HEK293 (cell line): ENCODE results near the gene DPEP2.
"Not testable (repeated sequence)": the region's sequence is repeated elsewhere in the genome, so short reads cannot be mapped to it uniquely, and the experiment has no call there.

Source experiments
- CTCF ChIA-PET: fragments of 350-600 bp; formaldehyde crosslinking; extraction: SDS; loops from one replicate; lab custom pipeline; 2021; ENCODE audit warnings: antibody characterized with exemption; lab: Yijun Ruan, JAX
- POLR2A ChIA-PET: fragments of 300-600 bp; formaldehyde crosslinking; extraction: SDS; loops from one replicate; lab custom pipeline; 2020; ENCODE audit warnings: antibody characterized with exemption, inconsistent platforms; lab: Yijun Ruan, JAX
- H3K27ac ChIP-seq: fragments of 200-500 bp; sonication (Bioruptor generic); 2 replicates; pipeline ENCODE4 v1.5.1; 2014; ENCODE audit warnings: low read depth, low read length, control low read depth, inconsistent platforms; ENCODE audit errors: extremely low read depth
- H3K36me3 ChIP-seq, 2 experiments: fragments of 200-500 bp in 1 of 2; sonication (Bioruptor generic) in 1 of 2; 1 replicate in 1 of 2; 2 replicates in 1 of 2; pipeline ENCODE4 v1.5.1; 2014 to 2017; ENCODE audit warnings: inconsistent platforms in 2 of 2, low read length in 2 of 2; ENCODE audit not compliant: control insufficient read depth in 2 of 2, insufficient read depth in 1 of 2
- H3K4me1 ChIP-seq: fragments of 200-500 bp; sonication (Bioruptor generic); 2 replicates; pipeline ENCODE4 v1.5.1; 2014; ENCODE audit warnings: mild to moderate bottlenecking, low read length, inconsistent platforms; ENCODE audit not compliant: control insufficient read depth, insufficient read depth
- H3K4me3 ChIP-seq: 2 replicates; pipeline ENCODE4 v1.5.1; 2011; ENCODE audit warnings: low read depth, mild to moderate bottlenecking, control low read depth, low read length, moderate library complexity
- H3K9me3 ChIP-seq: fragments of 200-500 bp; sonication (Bioruptor generic); 2 replicates; pipeline ENCODE4 v1.5.1; 2014; ENCODE audit warnings: low read depth, low read length, inconsistent platforms; ENCODE audit not compliant: control insufficient read depth, insufficient read depth
- EGR2 ChIP-seq: fragments of 450-650 bp; formaldehyde crosslinking; IDR thresholded peaks from 2 replicates; pipeline ENCODE4 v1.5.1; 2016; ENCODE audit warnings: low read depth, missing biosample characterization, missing genetic modification characterization
- GLIS2 ChIP-seq: fragments of 450-650 bp; formaldehyde crosslinking; IDR thresholded peaks from 2 replicates; pipeline ENCODE4 v1.5.1; 2016; ENCODE audit warnings: missing biosample characterization, missing genetic modification characterization
- PBX3 ChIP-seq: sonication (generic); formaldehyde crosslinking; IDR thresholded peaks from 2 replicates; pipeline ENCODE4 v1.8.1; 2022; ENCODE audit warnings: mild to moderate bottlenecking, moderate library complexity, missing genetic modification reagents
- PRDM10 ChIP-seq: fragments of 450-650 bp; formaldehyde crosslinking; IDR thresholded peaks from 2 replicates; pipeline ENCODE4 v1.5.1; 2016; ENCODE audit warnings: missing biosample characterization, missing genetic modification characterization
- ZFHX2 ChIP-seq: fragments of 450-650 bp; formaldehyde crosslinking; conservative IDR thresholded peaks from 2 replicates; pipeline ENCODE4 v1.5.1; 2016; ENCODE audit warnings: missing biosample characterization, missing genetic modification characterization
- ZNF121 ChIP-seq: fragments of 450-650 bp; formaldehyde crosslinking; IDR thresholded peaks from 2 replicates; pipeline ENCODE4 v1.5.1; 2016; ENCODE audit warnings: missing biosample characterization, missing genetic modification characterization
- ZNF362 ChIP-seq: fragments of 450-650 bp; formaldehyde crosslinking; IDR thresholded peaks from 2 replicates; pipeline ENCODE4 v1.5.1; 2016; ENCODE audit warnings: missing biosample characterization, missing genetic modification characterization

Gene DPEP2

DNA sequence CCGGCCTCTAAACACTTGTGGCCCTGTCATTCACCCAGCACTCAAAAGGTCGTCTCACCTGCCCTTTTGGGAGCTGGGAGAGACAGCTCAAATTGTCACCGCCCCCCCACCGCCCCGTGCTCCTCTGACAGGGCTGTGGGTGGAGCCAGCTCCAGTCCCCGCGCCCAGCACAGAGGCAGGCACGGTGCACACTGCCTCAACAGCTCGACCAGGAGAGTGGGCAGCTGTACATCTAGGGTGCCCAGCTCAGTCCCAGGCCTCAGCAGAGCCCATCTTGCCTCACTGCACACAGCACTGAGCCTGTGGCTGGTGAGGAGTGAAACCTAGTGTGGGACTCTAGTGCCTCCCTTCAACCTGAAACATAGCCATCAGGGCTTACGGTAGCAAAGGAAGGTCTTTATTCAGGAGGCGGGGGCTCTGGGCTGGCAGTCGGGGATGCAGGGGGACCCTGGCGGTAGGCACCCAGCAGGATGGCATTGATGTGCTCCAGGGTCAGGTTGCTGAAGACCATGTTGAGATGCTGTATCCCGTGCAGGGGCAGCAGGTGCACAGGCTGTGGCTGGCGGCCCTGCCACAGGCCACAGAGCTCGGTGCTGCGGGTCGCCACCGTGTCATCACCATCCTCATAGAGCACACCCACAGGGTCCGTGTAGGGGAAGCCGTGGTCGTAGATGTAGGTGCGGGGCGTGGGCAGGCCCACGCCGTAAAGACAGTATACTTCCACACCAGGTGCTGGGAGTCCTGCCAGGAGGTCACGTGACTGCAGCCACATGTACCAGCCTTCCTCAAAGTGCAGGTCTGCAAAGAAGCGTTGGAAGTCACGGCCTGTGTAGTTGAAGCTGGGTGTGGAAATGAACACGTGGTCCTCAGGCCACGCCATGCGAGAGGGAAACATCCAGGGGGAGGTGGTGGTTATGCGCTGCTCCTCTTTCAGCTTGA, 59.5 kb downstream of the DPEP2 start:
- POLR2A ChIA-PET, result interaction anchor here (0.6 kb wide), 1 partner anchor 388 kb away, joined by 7 read pairs; no protein-coding TSS in a partner anchor
- H3K27ac ChIP-seq, result no peak overlapping the region
- CTCF ChIA-PET, result interaction anchor here (0.7 to 1.2 kb wide), 4 partner anchors 11 to 95 kb away, joined by 3 to 5 read pairs (median 3); no protein-coding TSS in a partner anchor
- no peaks in the 10 kb centered on the region for H3K4me1 ChIP-seq
- peaks cover 0 to 40% of the 10 kb centered on the region in 2 experiments; a peak in 2 of 3 replicates for H3K36me3 ChIP-seq
- H3K9me3 ChIP-seq, result no peaks in the 10 kb centered on the region
- TF ChIP-seq EGR2, result peak; percentile 79
- TF ChIP-seq PBX3, result peak; percentile 27; the same call in 1 of the 2 replicates
- TF ChIP-seq ZFHX2 (tag by site-specific recombination), result peak; percentile 75
- no peak for TF ChIP-seq GLIS2 (tag by site-specific recombination)
- TF ChIP-seq, all 188 proteins: peak for 3
- no peak overlapping the region for H3K4me3 ChIP-seq

DNA sequence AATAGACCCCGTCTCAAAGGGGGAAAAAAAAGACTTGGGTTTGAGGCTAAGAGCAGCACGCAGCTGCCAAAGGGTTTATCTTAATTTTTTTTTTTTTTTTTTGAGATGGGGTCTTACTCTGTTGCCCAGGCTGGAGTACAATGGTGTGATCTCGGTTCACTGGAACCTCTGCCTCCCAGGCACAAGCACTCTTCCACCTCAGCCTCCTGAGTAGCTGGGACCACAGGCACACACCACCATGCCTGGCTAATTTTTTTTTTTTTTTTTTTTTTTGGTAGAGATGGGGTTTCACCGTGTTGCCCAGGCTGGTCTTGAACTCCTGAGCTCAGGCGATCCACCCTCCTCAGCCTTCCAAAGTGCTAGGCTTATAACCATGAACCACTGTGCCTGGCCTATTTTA, 61.6 kb downstream of the DPEP2 start:
- H3K4me1 ChIP-seq, H3K27ac ChIP-seq, H3K9me3 ChIP-seq, CTCF ChIA-PET, H3K4me3 ChIP-seq: not testable (repeated sequence)
- POLR2A ChIA-PET, result interaction anchor here (0.6 to 0.7 kb wide), 6 partner anchors 10 to 103 kb away, joined by 3 to 5 read pairs (median 4); no protein-coding TSS in a partner anchor
- TF ChIP-seq ZNF121 (tag by site-specific recombination) (peak; percentile 88), PRDM10 (tag by site-specific recombination) (peak; percentile 85), ZNF362 (tag by site-specific recombination) (peak; percentile 64; the same call in 1 of the 2 replicates)
- peaks cover 0 to 21% of the 10 kb centered on the region in 2 experiments; a peak in 2 of 3 replicates for H3K36me3 ChIP-seq
